ENCODE results near the gene TNFAIP6. TPM values are rescaled to one million over a fixed set of nuclear protein-coding genes. Genes with fewer than 3 reads are reported as not detected.
"Not testable (repeated sequence)": the region's sequence is repeated elsewhere in the genome, so short reads cannot be mapped to it uniquely, and the experiment has no call there.

TNFAIP6 gene
- total RNA-seq, 1 experiment from 2014 or later, result 0.42 TPM

DNA sequence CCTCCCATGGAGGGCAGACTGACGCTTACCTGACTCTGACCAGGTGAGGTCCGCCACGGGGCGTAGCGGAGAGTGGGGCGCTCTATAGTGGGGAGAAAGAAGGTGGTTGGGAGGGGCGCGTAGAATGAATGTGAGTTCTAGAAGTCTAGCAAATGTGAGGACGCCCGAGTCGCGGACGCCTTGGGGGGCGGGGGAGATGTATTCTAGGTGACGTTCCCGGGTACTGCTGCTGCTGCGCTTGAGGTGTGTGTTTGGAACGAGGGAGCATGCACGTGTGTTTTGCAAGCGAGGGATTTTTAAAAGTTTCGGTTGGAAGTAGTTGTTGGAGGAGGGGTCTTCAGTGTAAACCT, 53.1 kb downstream of the TNFAIP6 start:
- peak; percentile 35 for DNase-seq (ENCODE audit: low read depth)

DNA sequence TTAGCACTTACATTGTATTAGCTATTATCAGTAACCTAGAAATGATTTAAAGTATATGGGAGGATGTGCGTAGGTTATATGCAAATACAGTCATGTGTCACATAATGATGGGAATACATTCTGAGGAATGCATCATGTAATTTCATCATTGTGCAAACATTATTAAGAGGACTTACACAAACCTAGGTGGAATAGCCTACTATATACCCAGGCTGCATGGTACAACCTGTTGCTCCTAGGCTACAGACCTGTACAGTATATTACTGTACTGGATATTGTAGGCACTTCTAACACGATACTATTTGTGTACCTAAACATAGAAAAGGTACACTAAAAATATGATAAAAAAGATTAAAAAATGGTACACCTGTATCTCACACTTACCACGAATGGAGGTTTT, 60.3 kb downstream of the TNFAIP6 start:
- DNase-seq (ENCODE audit: low read depth), result no peak

DNA sequence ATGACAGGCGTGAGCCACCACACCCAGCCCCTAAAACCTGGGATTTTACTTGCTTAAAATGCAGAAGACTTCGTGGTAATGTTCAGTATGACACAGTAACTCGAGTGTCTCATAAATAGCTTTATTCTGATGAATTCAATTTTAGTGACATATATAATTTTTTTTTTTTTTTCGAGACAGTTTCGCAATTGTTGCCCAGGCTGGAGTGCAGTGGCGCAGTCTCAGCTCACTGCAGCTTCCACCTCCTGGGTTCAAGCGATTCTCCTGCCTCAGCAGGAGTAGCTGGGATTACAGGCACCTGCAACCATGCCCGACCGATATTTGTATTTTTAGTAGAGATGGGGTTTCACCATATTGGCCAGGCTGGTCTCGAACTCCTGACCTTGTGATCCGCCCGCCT, 64.3 kb downstream of the TNFAIP6 start:
- DNase-seq (ENCODE audit: low read depth), result not testable (repeated sequence)

DNA sequence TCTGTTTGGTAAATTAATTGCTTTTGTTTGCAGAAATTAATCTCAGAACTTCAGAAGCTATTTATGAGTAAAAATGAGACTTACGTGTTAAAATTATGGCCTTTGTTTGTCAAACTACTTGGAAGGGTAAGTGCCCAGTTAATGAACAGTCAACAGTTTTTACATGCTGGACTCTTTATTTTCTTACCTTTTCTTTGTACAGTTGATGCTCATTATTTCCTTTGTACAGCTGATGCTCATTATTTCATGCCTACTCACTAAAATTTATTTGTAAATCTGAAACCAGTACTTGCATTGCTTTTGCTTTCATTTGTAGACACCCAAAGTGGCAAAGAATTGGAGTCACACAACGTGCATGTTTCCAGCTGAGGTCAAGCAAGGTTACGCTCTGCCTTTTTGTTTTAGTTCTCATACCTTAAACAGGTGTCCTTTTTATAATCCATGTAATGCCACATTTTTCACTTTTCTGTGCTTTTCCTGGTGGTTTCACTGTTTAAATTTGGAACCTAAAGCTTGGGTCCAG, 65.6 kb downstream of the TNFAIP6 start:
- no peak for DNase-seq (ENCODE audit: low read depth)

DNA sequence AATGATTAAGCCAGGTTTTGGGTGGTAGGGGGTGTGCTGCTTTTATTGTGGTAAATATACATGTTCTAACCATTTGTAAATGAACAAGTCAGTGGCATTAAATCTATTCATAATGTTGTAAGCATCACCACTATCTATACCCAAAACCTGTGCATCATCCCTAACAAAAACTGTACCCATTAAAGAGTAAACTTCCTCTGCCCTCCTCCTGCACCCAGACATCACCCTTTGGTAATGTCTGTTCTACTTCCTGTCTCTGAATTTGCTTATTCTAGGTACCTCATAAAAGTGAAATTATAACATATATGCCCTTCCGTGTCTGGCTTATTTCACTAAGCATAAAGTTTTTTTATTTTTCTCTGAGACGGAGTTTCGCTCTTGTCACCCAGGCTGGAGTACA, 66.4 kb downstream of the TNFAIP6 start:
- no peak for DNase-seq (ENCODE audit: low read depth)

Small RNA genes within 50 kb of the gene (small RNA-seq; reads per million reads assigned to genes)
- gene MIR4773-1, result not detected
- not detected for gene RN7SL124P

Other genes with a start within 250 kb of the TNFAIP6 start
- gene RBM43, start 95.7 kb upstream of the TNFAIP6 start, total RNA-seq (2014; rRNA removed; shearing (Covaris generic)), result 0.77 and 1.6 TPM in 2 replicates
- gene NMI, start 67.9 kb upstream of the TNFAIP6 start, total RNA-seq (2014; rRNA removed; shearing (Covaris generic)), result 10.4 and 12.0 TPM in 2 replicates
- 28.3 and 33.2 TPM in 2 replicates for gene RIF1, start 52.3 kb downstream of the TNFAIP6 start, total RNA-seq (2014; rRNA removed; shearing (Covaris generic))